Lung microvascular endothelial cell (primary cell): ENCODE results near the gene CKAP4. TPM values are rescaled to one million over a fixed set of nuclear protein-coding genes. Genes with fewer than 3 reads are reported as not detected.
A peak's percentile ranks its signal among the peaks of the same experiment; 100 is the strongest.
"Not testable (repeated sequence)": the region's sequence is repeated elsewhere in the genome, so short reads cannot be mapped to it uniquely, and the experiment has no call there.

Experiments used
- DNase-seq, 2 donors: peaks; one replicate each; pipeline versions ENCODE4 v3.0.0 to v3.0.0-alpha.2; 2010; ENCODE audit warnings: low read depth in 2 of 2
- total RNA-seq: library from RNA; depleted of rRNA; stranded (reverse); fragments of >200 nt; gene quantifications from 2 replicates; pipeline ENCODE4 v1.2.1, GENCODE V29; 2014

Gene CKAP4, protein sequence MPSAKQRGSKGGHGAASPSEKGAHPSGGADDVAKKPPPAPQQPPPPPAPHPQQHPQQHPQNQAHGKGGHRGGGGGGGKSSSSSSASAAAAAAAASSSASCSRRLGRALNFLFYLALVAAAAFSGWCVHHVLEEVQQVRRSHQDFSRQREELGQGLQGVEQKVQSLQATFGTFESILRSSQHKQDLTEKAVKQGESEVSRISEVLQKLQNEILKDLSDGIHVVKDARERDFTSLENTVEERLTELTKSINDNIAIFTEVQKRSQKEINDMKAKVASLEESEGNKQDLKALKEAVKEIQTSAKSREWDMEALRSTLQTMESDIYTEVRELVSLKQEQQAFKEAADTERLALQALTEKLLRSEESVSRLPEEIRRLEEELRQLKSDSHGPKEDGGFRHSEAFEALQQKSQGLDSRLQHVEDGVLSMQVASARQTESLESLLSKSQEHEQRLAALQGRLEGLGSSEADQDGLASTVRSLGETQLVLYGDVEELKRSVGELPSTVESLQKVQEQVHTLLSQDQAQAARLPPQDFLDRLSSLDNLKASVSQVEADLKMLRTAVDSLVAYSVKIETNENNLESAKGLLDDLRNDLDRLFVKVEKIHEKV
- total RNA-seq = 35.9 and 41.0 TPM in 2 replicates

DNA sequence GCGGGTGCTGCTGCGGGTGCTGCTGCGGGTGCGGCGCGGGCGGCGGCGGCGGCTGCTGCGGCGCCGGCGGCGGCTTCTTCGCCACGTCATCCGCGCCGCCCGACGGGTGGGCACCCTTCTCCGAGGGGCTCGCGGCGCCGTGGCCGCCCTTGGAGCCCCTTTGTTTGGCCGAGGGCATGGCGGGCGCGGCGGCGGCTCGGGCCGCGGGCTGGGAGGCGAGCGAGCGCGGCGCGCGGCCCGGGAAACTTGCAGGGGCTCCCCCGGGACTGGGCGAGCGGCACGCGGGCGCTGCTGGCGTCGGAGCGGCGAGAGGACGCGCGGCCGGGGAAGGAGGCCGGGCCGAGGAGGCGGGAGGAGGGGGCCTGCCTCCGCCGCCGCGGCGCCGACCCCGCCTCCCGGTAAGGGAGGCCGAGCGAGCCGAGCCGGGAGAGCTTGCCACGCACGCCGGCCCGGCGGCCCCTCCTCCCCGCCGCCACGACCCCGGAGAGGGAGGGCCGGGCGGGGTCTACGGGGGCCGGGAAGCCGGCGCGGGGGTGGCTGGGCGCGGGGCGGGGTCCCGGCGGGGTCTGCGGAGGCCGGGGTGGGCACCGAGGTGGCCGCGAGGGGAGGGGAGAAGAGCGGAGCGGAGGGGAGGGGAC, at the start of gene CKAP4:
TSS of gene CKAP4 (minus strand) at position 347 of the 638 bp plus-strand sequence. CDS start at position 178, 169 bp downstream.
- DNase-seq = peak; percentile 83 to 89

DNA sequence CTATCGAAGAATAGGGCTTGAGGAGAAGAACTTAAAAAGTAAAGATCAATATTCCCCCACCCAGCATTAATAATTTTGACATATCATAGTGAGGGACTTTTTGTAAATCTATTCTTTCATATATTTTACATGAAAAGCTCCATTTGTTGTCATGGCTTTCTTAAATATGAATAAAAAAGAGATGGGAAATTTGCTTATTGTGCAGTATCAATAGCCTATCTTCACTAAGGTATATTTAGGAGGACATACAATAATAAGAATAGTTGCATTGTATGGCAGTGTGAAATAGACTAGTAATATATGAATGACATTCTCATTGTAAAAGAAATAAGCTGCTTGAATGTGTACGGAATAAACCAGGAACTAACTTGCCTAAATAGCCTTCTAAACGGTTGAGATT, 49.3 kb upstream of the CKAP4 start:
- no peak for DNase-seq

DNA sequence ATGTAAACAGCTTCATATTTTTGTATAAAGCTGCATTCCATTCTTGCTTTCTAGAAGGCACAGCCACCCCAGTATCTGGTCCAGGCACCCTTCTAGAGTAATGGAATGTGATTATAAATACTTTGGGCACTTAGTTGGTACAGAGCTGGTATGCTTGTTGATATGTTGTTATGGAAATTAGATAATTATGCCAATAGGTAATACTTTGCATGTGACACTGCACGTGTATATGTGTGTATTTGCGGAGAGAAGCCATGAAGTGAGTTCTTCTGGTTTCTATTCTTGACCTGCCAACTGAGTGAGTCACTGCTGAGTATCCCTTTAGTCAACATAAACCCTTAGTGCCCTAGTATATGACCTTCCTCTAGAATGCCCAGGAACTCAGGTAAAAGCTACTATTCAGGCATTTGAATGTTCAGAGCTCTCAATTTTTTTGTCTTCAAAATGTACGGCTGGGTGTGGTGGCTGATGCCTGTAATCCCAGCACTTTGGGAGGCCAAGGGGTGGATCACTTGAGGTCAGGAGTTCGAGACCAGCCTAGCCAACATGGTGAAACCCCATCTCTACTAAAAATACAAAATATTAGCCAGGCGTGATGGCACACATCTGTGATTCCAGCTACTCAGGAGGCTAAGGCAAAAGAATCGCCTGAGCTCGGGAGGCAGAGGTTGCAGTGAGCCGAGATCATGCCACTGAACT, 48.5 kb upstream of the CKAP4 start:
- DNase-seq = peak in 1 of 2 donors; percentile 66

DNA sequence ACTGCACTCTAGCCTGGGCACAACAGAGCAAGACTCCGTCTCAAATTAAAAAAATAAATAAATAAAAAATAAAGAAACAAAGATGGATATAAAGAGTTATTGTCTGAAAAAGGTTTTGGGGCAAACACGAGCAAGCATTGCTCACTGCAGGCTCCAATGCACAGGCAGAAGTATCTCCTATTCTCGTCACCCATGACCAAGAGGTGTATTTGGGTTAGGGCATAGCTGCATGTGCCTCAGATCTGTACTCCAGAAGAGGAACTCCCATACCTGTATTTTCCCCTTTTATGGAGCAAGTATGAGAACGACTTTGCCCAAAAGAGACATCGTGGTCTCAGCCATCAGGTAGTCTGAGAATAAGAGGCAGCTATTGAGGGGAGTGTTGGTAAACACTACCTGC, 44.5 kb upstream of the CKAP4 start:
- DNase-seq = no peak

DNA sequence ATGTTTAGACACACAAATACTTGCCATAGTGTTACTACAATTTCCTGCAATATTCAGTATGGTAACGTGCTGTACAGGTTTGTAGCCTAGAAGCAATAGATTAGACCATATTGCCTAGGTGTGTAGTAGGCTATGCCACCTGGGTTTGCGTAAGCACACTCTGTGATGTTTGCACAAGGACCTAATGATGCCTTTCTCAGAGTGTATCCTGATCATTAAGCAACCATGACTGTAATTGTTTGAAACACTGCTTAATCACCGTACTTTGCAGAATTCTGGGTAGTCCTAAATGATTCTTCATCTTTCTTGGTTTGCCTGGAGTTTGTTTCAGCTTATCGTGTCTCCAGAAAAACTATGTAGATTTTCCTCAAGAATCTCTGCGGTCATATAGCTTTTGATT, 43.5 kb upstream of the CKAP4 start:
- no peak for DNase-seq

DNA sequence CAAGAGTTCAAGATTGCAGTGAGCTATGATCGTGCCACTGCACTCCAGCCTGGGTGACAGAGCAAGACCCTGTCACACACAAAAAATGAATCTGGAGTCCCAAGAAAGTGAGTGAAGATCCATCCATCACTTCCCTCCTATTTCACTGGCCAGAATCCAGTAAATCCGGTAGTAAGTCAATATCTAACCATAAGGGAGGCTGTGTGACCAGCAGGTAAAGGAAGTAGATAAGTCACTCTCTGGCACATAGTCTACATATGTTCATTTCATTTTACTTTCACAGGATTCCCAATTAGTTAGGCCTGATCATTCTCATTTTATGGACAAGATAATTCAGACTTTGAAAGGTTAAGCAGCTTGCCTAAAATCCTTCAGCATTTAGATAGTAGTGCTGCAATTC, 42.8 kb upstream of the CKAP4 start:
- DNase-seq = no peak

DNA sequence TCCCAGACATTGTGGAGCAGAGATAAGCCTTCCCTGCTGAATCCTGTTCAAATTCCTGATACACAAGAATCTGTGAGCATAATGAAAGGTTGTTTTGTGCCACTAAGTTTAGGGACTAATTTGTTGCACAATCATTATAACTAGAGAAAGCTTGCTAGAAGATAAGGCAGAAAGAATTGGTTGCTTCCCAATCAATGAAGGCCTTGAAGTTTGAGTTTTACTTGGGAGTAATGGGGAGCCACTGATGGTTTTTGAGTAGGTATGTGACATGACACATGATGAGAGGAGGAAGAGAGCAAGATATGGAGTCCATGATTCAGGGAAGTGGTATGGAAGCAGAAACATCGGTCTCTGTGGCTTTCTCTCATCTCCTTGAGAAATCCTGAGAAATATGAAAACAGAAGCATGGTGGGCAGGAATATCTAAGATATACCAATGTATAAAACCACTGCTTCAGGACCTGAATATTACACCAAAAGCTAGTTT, 41.4 kb upstream of the CKAP4 start:
- DNase-seq = no peak

DNA sequence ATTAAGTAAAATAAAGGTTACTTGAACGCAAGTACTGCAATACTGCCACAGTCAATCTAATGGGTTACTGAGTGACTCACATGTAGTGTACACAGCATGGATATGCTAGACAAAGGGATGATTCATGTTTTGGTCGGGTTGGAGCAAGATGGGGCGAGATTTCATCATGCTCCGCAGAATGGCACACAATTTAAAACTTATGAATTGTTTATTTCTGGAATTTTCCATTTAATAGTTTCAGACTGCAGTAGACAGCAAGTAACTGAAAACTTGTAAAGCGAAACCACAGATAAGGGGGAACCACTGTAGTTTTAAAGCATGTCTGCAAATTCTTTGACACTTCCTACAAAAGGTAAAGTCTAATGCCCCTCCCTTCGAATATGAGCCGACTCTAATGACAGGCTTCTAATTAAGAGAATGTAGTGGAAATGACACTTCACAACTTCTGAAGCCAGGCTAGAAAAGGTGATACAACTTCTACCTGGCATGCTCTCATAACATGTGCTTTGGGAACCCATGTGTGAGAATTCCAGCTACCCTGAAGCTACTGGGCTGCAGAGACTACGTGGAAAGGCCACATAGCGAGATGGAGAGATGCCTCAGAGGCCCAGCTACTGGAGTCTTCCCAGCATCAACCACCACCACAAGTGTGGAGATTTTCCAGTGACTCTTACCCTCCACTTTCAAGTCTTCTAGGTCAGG, 40.8 kb upstream of the CKAP4 start:
- DNase-seq = peak; percentile 79 to 94

DNA sequence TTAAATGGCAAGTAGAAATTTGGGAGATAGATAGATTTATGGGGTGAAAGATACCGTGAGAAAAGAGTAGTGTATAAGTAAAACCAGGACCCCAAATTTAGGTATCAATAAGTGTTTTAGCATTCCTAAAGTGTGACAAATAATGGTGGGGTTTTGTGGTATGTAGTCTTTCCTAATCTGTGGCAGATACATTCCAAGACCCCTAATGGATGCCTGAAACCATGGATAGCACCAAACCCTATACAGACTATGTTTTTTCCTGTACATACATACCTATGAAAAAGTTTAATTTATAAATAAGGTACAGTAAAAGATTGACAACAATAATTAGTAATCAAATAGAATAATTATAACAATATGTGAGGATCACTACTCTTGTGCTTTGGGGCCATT, 40.3 kb upstream of the CKAP4 start:
- no peak for DNase-seq

DNA sequence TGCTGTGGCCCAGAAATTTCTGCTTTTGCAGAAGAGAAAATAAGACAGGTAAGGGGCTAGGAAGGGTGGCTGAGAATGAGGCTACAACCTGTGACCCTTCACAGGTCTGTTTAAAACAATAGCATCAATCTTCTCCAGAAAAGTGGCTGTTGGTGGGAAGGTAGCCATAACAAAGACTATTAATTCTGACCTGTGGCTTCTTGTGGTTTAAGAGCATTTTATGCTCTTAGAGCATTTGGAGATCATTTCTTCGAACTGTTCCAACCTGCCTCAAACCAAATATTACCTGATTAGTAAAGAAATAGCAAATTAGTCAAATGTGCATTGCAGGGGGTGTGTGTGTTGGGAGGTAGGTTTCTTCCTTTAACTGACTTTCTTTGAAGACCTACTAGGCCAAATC, 39.5 kb upstream of the CKAP4 start:
- no peak for DNase-seq

DNA sequence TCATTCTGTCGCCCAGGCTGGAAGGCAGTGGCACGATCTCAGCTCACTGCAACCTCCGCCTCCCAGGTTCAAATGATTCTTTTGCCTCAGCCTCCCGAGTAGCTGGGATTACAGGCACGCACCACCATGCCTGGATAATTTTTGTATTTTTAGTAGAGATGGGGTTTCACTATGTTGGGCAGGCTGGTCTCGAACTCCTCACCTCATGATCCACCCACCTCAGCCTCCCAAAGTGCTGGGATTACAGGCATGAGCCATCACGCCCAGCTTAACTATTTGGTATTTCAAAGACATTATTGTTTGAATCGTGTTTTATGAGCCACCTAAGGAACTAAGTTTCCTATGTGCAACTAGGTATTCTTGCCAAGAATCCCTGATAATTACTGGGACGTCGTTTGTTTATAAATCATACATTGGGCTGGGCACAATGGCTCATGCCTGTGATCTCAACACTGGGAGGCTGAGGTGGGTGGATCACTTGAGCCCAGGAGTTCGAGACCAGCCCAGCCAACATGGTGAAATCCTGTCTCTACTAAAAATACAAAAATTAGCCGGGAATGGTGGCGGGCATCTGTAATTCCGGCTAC, 38.8 kb upstream of the CKAP4 start:
- not testable (repeated sequence) for DNase-seq

DNA sequence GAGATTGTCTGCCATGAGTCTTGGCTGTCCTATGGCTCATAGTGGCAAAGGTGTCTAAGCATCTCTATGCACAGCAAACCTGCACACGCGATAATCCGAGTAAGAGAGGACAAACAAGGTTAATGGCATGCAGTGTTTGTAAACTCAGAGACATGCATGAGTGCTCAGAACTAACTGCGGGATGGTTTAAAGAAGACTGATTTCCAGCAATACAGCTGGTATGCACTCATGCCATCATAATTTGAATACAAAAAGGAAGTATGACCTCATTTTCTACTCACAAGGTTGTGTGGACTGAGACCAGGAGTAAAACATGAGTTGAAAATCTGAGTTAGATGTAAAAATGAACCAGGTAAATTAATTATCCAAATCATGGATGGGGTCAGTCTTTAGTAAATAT, 38.2 kb upstream of the CKAP4 start:
- DNase-seq = peak in 1 of 2 donors; percentile 22

DNA sequence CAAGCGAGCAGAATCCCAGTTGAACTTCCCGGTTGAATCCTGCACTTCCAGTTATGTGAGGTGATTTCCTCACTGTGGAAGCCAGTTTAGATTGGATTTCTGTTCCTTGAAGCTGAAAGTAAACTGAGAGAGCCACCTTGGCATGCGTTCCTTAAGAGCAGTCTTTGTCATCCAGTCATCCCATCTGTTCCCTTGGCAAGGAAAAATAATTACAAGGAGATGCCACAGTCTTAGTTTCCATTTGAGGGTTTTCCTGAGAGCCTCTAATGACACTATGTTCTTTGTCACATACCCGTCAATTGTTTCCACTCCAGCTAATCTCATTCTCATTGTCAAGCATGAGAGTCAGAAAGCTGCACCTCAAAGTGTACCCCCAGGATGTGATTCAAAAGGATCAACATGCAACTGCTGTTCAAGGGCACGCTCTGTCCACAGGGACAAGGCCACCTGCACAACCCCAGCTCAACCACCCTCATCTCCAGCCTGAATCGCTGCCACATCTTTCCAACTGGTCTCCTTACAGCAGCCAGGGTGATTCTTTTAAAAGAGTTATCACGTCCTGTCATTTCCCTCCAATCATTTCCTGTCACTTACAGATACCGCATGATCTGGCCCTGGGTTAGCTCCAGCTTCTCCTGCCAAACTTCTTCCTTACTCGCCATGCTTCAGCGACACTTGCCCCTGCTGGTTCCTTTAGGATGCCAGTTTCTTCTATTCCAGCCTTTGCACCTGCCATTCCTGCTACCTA, 36.7 kb upstream of the CKAP4 start:
- DNase-seq = peak in 1 of 2 donors; percentile 41

DNA sequence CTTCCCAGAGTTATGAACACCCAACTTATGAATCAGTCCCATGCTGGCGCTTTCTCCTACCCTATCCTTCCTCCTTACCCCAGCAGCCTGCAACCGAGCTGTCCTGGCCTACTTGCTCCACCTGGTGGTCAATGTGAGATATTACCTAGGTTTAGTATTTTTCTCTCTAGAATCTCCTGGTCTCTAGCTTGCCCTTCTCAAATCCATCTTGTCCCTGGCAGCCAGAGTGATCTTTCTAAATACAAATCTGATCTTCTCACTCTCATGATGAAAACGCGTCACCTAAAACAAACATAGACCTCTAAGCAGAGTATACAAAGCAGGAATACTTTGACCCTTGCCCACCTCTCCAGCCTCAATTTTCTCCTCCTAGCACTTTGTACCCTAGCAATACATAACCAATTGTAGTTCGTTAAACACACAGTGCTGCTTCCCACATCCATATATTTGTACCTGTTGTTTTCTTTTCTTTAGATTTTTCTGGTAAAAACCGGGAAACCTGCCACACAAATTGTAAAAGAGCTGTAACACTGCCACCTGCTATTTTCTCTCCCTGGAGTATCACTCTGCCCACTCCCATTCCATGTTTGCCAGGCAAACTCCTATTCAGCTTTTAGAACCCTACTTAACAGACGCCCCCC, 34.8 kb upstream of the CKAP4 start:
- peak; percentile 72 to 77 for DNase-seq

DNA sequence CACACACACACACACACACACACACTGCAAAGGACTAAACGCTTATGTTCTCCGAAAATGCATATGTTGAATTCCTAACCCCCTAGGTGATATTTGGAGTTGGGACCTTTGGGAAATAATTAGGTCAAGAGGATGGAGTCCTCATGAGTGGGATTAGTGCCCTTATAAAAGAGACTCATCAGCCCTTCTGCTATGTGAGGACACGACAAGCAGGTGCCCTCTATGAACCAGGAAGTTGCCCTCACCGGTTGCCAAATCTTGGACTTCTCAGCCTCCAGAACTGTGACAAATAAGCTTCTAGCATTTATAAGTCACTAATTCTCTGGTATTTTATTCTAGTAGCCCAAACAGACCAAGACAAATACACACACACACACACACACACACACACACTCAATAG, 34.0 kb upstream of the CKAP4 start:
- DNase-seq = no peak

DNA sequence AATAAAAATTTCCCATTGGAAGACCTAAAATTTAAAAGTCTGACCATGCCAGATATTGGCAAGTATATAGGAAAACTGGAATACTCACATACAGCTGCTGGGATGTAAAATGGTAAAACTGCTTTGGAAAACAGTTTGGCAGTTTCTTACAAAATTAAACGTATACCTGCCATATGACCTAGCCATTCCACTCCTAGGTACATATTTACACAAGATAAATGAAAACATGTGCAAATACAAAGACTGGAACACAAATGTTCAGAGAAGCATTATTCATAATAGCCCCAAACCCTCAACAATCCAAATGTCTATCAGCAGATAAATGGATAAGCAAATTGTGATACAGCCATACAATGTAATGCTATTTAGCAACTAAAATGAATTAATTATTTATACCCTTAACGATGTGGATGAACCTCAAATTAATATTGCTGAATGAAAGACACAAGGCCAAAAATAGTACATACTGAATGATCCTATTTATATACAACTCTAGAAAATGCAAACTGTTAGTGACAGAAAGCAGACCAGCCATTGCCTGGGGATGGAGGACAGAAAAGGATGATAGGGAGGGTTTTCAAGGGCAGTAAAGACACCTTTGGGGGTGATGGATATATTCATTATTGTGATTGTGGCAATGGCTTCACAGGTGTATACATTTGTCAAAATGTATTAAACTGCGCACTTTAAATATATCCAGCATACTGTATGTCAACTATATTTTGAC, 33.4 kb upstream of the CKAP4 start:
- DNase-seq = no peak

DNA sequence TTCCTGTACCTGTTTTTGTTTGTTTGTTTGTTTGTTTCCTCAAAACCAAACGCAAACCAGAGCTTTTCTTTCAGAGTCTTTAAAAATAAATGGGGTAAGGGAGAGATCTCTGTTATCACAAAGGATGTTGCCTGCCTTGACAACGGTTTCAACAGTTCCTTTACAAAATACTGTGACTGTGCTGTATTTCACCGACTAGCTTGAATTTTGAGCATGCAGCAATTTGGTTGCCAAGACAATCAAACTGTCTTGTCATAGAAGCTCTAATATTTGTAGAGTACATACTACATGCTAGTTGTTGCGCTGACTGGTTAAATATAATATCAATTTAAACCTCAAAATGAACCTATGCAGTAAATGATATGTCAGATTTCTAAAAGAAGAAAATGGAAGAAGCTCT, 32.3 kb upstream of the CKAP4 start:
- DNase-seq = peak in 1 of 2 donors; percentile 9

DNA sequence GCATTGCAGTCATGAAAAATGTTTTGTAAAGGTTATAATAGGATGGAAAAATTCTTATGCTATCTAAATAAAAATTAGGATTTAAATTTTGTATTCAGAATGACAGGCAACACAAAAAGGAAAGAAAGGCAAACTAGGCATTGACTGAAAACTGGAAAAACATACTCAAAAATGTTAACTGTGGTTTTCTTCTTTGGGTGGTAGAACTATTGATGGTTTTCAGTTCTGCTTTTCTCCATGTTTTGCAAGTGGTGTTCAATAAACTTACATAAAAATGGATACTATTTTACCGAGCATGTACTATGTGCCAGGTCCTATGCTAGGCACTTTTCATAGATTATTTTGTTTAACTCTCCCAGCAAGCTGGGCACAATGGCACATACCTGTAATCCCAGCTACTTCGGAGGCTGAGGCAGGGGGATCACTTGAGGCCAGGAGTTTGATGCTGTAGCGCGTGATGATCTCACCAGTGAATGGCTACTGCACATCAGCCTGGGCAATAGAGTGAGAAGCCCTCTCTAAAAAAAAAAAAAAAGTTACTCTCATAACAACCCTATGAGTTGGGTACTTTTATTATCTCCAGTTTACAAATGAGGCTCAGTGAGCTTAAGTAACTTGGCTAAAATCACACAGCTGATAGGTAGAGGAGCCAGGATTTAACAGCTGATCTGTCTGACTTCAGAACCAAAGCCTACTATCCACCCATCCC, 28.4 kb upstream of the CKAP4 start:
- no peak for DNase-seq
